HepG2 (cell line): Measurements from ENCODE around the gene FXYD5. TPM values are rescaled to one million over a fixed set of nuclear protein-coding genes. Genes with fewer than 3 reads are reported as not detected.
A peak's percentile ranks its signal among the peaks of the same experiment; 100 is the strongest.

Experiments
- ATAC-seq: fragments of 200-7000 bp; cut with Tn5 transposase; 3 replicates; pipeline ENCODE4 v1.9.1; 2020; ENCODE audit warnings: mild to moderate bottlenecking, moderate library complexity
- BruUV-seq: library from RNA; stranded (reverse); fragments of 400-500 nt; replicated peaks from 2 replicates; lab custom pipeline; 2021; lab: Mats Ljungman, UMichigan
- CTCF ChIA-PET: fragments of 300-600 bp; formaldehyde crosslinking; extraction: SDS; loops from one replicate; lab custom pipeline; 2021; ENCODE audit warnings: low total read pairs, inconsistent platforms, low intra/inter-chr PET ratio; lab: Yijun Ruan, JAX
- POLR2A ChIA-PET: fragments of 350-600 bp; sonication (Branson Sonifier 250); formaldehyde crosslinking; loops from one replicate; lab custom pipeline; 2020; ENCODE audit warnings: antibody characterized with exemption, inconsistent platforms; lab: Yijun Ruan, JAX
- DNase-seq: peaks from one replicate; pipeline ENCODE4 v3.0.0-alpha.2; 2015; ENCODE audit warnings: low spot score
- FAIRE-seq: peaks from 3 replicates; lab custom pipeline; 2011; peaks lifted over from hg19 to GRCh38; lab: Jason Lieb, UNC
- H2AFZ ChIP-seq: one replicate; pipeline ENCODE4 v1.6.1; 2011; ENCODE audit warnings: low read length, inconsistent platforms
- H3K27ac ChIP-seq: fragments of 300-600 bp; 3 replicates; pipeline ENCODE4 v1.8.0; 2011; ENCODE audit warnings: mixed run types, mild to moderate bottlenecking, mixed read lengths, low read length, inconsistent platforms; ENCODE audit not compliant: insufficient read depth; ENCODE audit errors: extremely low read length
- H3K27me3 ChIP-seq, 2 experiments: fragments of 200-600 bp in 1 of 2; 2 replicates in 1 of 2; 3 replicates in 1 of 2; pipeline versions ENCODE4 v1.6.0 to v1.8.0; 2011; ENCODE audit warnings: low read length in 2 of 2, mild to moderate bottlenecking in 2 of 2, moderate library complexity in 2 of 2, inconsistent platforms in 1 of 2; ENCODE audit not compliant: insufficient read depth in 2 of 2, control insufficient read depth in 1 of 2
- H3K36me3 ChIP-seq, 2 experiments: fragments of 200-600 bp in 1 of 2; replicated peaks in 1 of 2; 2 replicates in 1 of 2; 3 replicates in 1 of 2; pipeline versions ENCODE4 v1.5.1 to v1.8.0; 2011; ENCODE audit warnings: low read length in 2 of 2, inconsistent platforms in 1 of 2; ENCODE audit not compliant: insufficient read depth in 2 of 2, control insufficient read depth in 1 of 2
- H3K4me1 ChIP-seq: 2 replicates; pipeline ENCODE4 v1.5.1; 2012; ENCODE audit warnings: low read length, inconsistent platforms; ENCODE audit not compliant: insufficient read depth
- H3K4me2 ChIP-seq: 2 replicates; pipeline ENCODE4 v1.6.0; 2011; ENCODE audit warnings: low read depth, low read length, inconsistent platforms
- H3K4me3 ChIP-seq, 3 experiments: fragments of 200-600 bp in 1 of 3; sonication (generic), shearing (Covaris generic) in 1 of 3; replicated peaks in 1 of 3; 2 replicates each; pipeline ENCODE4 v1.5.1; 2011 to 2016; ENCODE audit warnings: low read length in 3 of 3, inconsistent platforms in 2 of 3, low read depth in 2 of 3, mild to moderate bottlenecking in 2 of 3, control low read depth in 1 of 3, mixed read lengths in 1 of 3; ENCODE audit not compliant: insufficient read depth in 1 of 3
- H3K79me2 ChIP-seq: one replicate; pipeline ENCODE4 v1.6.1; 2011; ENCODE audit warnings: low read length, inconsistent platforms; ENCODE audit not compliant: insufficient read depth
- H3K9ac ChIP-seq: 2 replicates; pipeline ENCODE4 v1.6.0; 2011; ENCODE audit warnings: mild to moderate bottlenecking, low read depth, low read length, inconsistent platforms; ENCODE audit not compliant: insufficient read depth
- H3K9me3 ChIP-seq: 2 replicates; pipeline ENCODE4 v1.5.1; 2012; ENCODE audit warnings: mild to moderate bottlenecking, low read length
- H4K20me1 ChIP-seq: 2 replicates; pipeline ENCODE4 v1.6.0; 2011; ENCODE audit warnings: inconsistent platforms, mild to moderate bottlenecking, low read length, moderate library complexity; ENCODE audit not compliant: insufficient read depth
- E2F1 ChIP-seq: sonication (generic); formaldehyde crosslinking; IDR thresholded peaks from 2 replicates; pipeline ENCODE4 v1.5.0; 2020; ENCODE audit warnings: missing genetic modification reagents
- HES4 ChIP-seq: sonication (generic); formaldehyde crosslinking; IDR thresholded peaks from 2 replicates; pipeline ENCODE4 v1.9.0; 2021; ENCODE audit warnings: mild to moderate bottlenecking, missing genetic modification reagents, borderline replicate concordance
- HMG20A ChIP-seq: IDR thresholded peaks from 2 replicates; pipeline ENCODE4 v1.6.1; 2016; ENCODE audit warnings: borderline replicate concordance
- PHF8 ChIP-seq: sonication (generic); formaldehyde crosslinking; IDR thresholded peaks from 2 replicates; pipeline ENCODE4 v1.5.0; 2020; ENCODE audit warnings: missing genetic modification reagents
- SKI ChIP-seq: fragments of 450-650 bp; IDR thresholded peaks from one replicate; pipeline ENCODE4 v1.6.1; 2018; ENCODE audit warnings: mild to moderate bottlenecking; ENCODE audit not compliant: partially characterized antibody
- ZFP37 ChIP-seq: sonication (generic); formaldehyde crosslinking; IDR thresholded peaks from 2 replicates; pipeline ENCODE4 v1.4.0; 2020; ENCODE audit warnings: missing genetic modification reagents, borderline replicate concordance
- ZNF136 ChIP-seq: sonication (generic); formaldehyde crosslinking; IDR thresholded peaks from 2 replicates; pipeline ENCODE4 v1.8.1; 2022; ENCODE audit warnings: low read depth, mild to moderate bottlenecking, moderate library complexity, missing genetic modification reagents
- ZNF225 ChIP-seq: sonication (generic); formaldehyde crosslinking; IDR thresholded peaks from 2 replicates; pipeline ENCODE4 v1.4.0; 2020; ENCODE audit warnings: mild to moderate bottlenecking, missing genetic modification reagents
- ZNF337 ChIP-seq: sonication (generic); formaldehyde crosslinking; IDR thresholded peaks from 2 replicates; pipeline ENCODE4 v1.5.1; 2020; ENCODE audit warnings: missing genetic modification reagents, low read depth, mild to moderate bottlenecking, borderline replicate concordance
- ZNF407 ChIP-seq: sonication (generic); formaldehyde crosslinking; IDR thresholded peaks from one replicate; pipeline ENCODE4 v1.5.1; 2020; ENCODE audit warnings: mild to moderate bottlenecking, missing genetic modification reagents; ENCODE audit errors: not compliant biosample characterization
- ZNF430 ChIP-seq: sonication (generic); formaldehyde crosslinking; IDR thresholded peaks from 2 replicates; pipeline ENCODE4 v1.9.0; 2021; ENCODE audit warnings: mild to moderate bottlenecking, missing genetic modification reagents
- ZNF784 ChIP-seq: sonication (generic); formaldehyde crosslinking; IDR thresholded peaks from 2 replicates; pipeline ENCODE4 v1.5.1; 2020; ENCODE audit warnings: missing genetic modification reagents, mild to moderate bottlenecking, borderline replicate concordance
- WGBS: methylation state at CpG from one replicate; pipeline ENCODE4 v1.1.6; 2017; ENCODE audit warnings: low lambda C conversion rate; 5-methylcytosine and 5-hydroxymethylcytosine counted together
- in situ Hi-C: cut with HindIII; loops from 2 replicates; pipeline ENCODE4 v1.10.0; 2017; ENCODE audit warnings: low pct_unique_long_range_greater_than_20kb; ENCODE audit not compliant: extremely low pct_ligation_motif_present
- intact Hi-C: fragments of 100-400 bp; cut with micrococcal nuclease; formaldehyde crosslinking; loops from one replicate; pipeline ENCODE4 v1.10.0; 2022; ENCODE audit not compliant: unreplicated experiment
- polyA plus RNA-seq, 8 experiments: library from polyadenylated mRNA; depleted of rRNA in 3 of 8; stranded (reverse) in 7 of 8; unstranded in 1 of 8; fragments of >200 nt; fragmentation: Illumina TruSeq in 4 of 8; extraction: Trizol in 4 of 8; gene quantifications; 2 replicates each; pipeline versions ENCODE4 v1.2.1 to v1.2.3, GENCODE V29; 2011 to 2016; ENCODE audit warnings: low read depth in 4 of 8, missing spikeins in 1 of 8, mixed read lengths in 1 of 8; ENCODE audit not compliant: insufficient read depth in 1 of 8
- total RNA-seq, 5 experiments: library from RNA; depleted of rRNA; stranded (reverse); fragments of >200 nt; fragmentation: Illumina TruSeq; extraction: Trizol; gene quantifications; 2 replicates each; pipeline ENCODE4 v1.2.3, GENCODE V29; 2016; ENCODE audit warnings: low read depth in 1 of 5

FXYD5 gene
- total and polyA plus RNA-seq, 2 of the 13 experiments (the other 11 are each of a cell fraction or from before 2014, with no cell fraction given): 0.65 TPM; not detected in 1

- ATAC-seq (no peak), DNase-seq (no peak), FAIRE-seq (no peak)
- H3K79me2 ChIP-seq: no peaks in the 10 kb centered on the region
- H3K36me3 ChIP-seq: no peaks in the 10 kb centered on the region
- H3K27me3 ChIP-seq: no peaks in the 10 kb centered on the region; a peak in 1 of 5 replicates
- H3K9me3 ChIP-seq: no peaks in the 10 kb centered on the region
- peak overlapping the region; percentile 64 to 81 (median 68) for H3K4me3 ChIP-seq
- no TSS peak for BruUV-seq
- intact Hi-C loops (no loop called here), in situ Hi-C loops (no loop called here)
- H3K9ac ChIP-seq: peak overlapping the region; percentile 72; the same call in 1 of the 2 replicates
- peaks cover 55% of the 10 kb centered on the region for H3K4me1 ChIP-seq
- H2AFZ ChIP-seq: no peak overlapping the region
- ChIA-PET POLR2A (interaction anchor here (0.8 kb wide), 1 partner anchor 236 kb away, joined by 3 read pairs; no protein-coding TSS in a partner anchor), CTCF (no interaction called here)
- H3K27ac ChIP-seq: no peak overlapping the region
- H3K4me2 ChIP-seq: peak overlapping the region; percentile 100
- 47% methylated on average over 10 of the region's 12 CpGs for WGBS
- H4K20me1 ChIP-seq: no peaks in the 10 kb centered on the region
- TF ChIP-seq E2F1 (CRISPR knock-in tag): no peak
- TF ChIP-seq ZNF337 (CRISPR knock-in tag): 0 out of 2 replicates have a peak, but pooled peaks have one; percentile 27
- no peak for TF ChIP-seq ZNF225 (CRISPR knock-in tag)
- TF ChIP-seq ZNF784 (CRISPR knock-in tag): 0 out of 2 replicates have a peak, but pooled peaks have one; percentile 35
- TF ChIP-seq ZFP37 (CRISPR knock-in tag): no peak
- TF ChIP-seq PHF8 (CRISPR knock-in tag): no peak
- TF ChIP-seq SKI: no peak
- no peak for TF ChIP-seq ZNF136
- no peak for TF ChIP-seq ZNF430 (CRISPR knock-in tag)
- no peak for TF ChIP-seq HES4
- TF ChIP-seq ZNF407 (CRISPR knock-in tag): peak; percentile 17
- no peak for TF ChIP-seq HMG20A (CRISPR knock-in tag)
Measured at GRCh38 chr19:35140207-35140961, 14.2 kb upstream of the FXYD5 start.
